RPMI7951 (cell line): Measurements from ENCODE around the gene ITGAV. TPM values are rescaled to one million over a fixed set of nuclear protein-coding genes. Genes with fewer than 3 reads are reported as not detected.
A peak's percentile ranks its signal among the peaks of the same experiment; 100 is the strongest.
"Not testable (repeated sequence)": the region's sequence is repeated elsewhere in the genome, so short reads cannot be mapped to it uniquely, and the experiment has no call there.

Experiments
- DNase-seq: peaks from one replicate; pipeline ENCODE4 v3.0.0-alpha.2; 2012; ENCODE audit warnings: low read depth
- total RNA-seq: library from RNA; depleted of rRNA; stranded (reverse); fragments of >200 nt; shearing (Covaris generic); gene quantifications from 2 replicates; pipeline ENCODE4 v1.2.3, GENCODE V29; 2014; rRNA removed

The ITGAV gene
- 163 and 170 TPM in 2 replicates for total RNA-seq

- DNase-seq = peak; percentile 95
These were observed at the start of gene ITGAV for GRCh38 chr2:186589612-186590349. ITGAV (plus strand) TSS chr2:186590056; CDS start chr2:186590339, 283 bp downstream.

DNA sequence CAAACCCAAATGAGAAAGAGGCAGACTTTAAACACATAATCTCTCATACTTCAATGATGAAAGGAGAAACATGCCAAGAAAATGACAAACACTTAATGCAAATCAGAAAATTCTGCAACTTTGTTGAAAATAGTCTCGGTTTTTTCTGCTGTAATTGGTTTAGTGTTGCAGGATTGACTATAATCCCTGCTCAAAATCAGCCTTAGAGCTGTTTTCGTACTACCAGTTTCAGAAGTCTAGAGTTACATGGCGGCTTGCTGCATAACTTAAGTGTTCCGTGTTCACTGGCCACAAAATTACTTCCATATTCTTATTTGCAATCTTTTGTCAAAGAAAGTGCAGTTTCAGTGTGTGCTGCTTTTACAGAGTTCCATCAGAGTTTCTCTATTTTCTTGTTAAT, 48.9 kb upstream of the ITGAV start:
- DNase-seq = peak; percentile 50

DNA sequence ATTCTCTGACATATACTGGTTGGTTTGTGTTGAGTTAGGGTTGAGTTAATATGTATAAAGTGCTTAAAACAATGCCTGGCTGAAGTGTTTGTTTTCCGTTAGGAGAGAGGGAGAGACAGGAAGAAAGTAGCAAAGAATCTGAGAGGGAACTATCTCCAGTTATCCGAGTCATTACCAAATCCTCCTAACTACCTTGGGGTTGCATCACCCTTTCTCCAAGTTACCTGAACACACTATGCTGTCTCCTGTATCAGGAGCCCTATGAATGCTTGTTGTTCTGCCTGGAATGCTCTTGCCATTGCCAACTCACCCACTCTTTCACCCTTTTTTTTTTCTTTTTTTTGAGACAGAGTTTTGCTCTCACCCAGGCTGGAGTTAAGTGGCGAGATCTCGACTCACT, 47.9 kb upstream of the ITGAV start:
- DNase-seq = no peak

DNA sequence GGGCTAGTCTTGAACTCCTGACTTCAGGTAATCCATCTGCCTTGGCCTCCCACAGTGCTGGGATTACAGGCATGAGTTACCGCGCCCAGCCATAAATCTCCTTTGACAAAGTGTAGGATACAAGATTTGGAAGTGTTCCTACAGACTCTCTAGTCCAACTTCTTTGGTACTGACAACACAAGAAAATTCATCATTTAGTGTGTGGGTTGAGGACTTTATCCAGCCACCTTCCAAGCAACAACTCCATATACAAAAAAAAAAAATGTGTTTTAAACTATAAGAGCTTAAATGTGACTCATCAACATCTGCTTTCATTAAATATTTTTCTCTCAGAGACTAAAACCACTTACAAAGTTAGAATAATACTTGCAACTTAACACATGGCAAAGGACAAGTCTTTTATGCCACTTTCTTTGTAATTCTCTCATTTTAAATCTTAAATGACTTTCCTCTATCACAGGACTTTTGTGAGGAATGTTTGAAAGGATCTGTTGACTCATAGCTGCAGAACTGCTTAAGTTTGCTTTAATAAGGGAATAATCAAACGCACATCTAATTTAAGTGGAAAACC, 46.2 kb upstream of the ITGAV start:
- DNase-seq = peak; percentile 80

DNA sequence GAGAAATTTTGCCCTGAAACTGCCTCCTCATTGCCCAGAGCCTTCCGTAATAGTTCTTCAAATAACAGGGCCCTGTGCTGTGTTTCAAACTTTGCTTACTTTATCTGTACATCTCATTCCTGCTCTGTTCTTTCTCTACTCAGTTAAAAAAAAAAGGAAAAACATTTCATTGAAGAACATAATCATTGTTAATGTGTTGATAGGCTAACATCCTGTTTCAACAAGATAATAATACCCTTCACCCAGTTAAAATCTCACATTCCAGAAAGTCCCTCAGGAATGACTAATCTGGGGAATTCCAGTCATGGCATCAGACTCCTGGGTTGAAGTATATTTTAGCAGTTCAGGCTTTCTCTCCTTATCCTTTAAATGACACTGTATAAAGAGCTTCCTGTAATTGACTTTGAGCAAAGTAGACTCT, 45.6 kb upstream of the ITGAV start:
- peak; percentile 94 for DNase-seq

- DNase-seq = peak; percentile 22
These were observed 43.0 kb upstream of the ITGAV start for GRCh38 chr2:186546846-186547245.

DNA sequence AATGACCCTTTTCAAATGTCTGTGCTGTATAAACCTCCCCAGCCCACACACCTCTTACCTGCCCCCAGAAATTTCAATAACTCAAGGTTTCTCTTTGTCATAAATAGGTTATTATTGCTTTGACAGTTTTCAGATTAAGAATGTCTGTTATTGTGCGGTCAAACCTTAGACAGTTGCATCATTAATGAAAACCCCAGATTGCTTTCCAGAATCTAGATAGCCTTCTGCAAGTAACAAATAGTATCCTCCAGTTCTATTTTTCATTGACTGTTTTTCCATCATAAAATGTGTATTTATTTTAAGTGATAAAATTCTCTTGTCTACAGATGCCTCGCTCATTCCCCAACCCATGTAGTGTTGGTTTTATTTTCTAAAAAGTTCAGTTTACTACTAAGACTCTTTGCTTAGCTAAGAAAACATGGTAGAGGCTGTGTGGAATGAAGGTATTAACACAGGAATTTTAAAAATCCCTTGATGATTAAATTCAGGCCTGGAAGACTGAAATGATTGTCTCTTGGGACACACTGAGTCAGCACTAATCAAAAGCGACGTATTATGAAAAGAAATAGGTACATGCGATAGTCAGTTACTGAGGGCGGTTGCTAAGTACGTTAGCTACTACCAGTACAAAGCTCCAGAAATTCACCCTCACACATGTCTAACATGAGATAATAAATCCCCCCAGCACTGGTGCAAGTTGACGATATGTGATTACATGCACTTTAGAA, 38.4 kb upstream of the ITGAV start:
- no peak for DNase-seq

GRCh38 chr2:186554429-186554828, 35.4 kb upstream of the ITGAV start:
- no peak for DNase-seq

DNA sequence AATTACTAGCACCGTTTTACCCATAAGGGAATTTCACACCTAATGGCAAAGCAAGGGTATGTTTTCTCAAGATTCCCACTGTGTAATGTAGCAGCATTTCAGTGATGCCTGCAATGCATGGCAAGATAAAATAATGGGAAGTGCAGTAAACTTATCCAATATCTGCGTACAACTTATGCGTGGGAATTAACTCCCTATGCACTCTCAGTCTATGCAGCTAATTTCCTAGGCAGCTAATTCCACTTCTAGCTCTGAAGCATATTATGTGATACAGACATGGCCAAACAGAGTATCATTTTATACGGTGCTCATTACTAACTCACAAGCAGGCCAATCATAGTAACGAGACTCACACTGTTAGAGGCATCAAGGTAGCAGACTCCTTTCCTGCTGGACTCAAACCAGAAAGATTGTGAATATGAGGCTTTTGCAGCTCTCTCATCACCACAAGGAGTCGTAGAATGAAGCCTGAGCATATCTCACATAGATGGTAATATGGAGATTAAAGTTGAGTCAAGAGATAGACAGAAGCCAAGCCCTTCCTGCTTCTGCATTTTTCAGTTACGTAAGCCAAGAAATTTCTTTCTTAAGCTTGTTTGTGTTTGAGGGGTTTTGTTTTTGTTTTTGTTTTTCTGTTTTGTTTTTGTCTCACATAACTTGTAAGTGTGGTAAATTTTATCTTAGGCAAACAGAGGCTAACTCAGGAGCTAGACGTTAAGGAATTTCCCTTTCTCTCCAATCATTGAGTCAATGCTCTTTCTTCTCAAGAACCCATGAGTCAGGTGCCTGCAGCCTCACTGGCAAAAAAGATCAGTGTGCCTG, 34.8 kb upstream of the ITGAV start:
- no peak for DNase-seq

- no peak for DNase-seq
These were observed 31.2 kb upstream of the ITGAV start for GRCh38 chr2:186558512-186559276.

GRCh38 chr2:186559370-186559769, 30.5 kb upstream of the ITGAV start:
- DNase-seq = no peak

DNA sequence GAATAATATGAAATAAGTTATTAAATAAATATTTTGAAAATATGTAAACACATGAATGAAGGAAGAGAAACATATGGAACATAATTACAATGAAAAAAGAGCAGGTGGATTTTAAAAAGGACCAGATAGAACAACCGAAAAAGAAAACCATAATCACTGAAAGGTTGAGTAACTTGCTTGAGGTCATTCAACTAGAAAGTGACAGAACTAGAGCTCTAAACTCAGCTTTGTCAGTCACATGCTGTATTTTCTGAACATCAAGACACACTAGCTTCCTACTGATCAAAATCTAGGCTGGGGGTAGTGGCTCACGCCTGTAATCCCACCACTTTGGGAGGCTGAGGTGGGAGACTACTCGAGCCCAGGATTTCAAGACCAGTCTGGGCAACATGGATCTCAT, 30.0 kb upstream of the ITGAV start:
- DNase-seq = no peak

- no peak for DNase-seq
These were observed 29.6 kb upstream of the ITGAV start for GRCh38 chr2:186560254-186560653.

DNA sequence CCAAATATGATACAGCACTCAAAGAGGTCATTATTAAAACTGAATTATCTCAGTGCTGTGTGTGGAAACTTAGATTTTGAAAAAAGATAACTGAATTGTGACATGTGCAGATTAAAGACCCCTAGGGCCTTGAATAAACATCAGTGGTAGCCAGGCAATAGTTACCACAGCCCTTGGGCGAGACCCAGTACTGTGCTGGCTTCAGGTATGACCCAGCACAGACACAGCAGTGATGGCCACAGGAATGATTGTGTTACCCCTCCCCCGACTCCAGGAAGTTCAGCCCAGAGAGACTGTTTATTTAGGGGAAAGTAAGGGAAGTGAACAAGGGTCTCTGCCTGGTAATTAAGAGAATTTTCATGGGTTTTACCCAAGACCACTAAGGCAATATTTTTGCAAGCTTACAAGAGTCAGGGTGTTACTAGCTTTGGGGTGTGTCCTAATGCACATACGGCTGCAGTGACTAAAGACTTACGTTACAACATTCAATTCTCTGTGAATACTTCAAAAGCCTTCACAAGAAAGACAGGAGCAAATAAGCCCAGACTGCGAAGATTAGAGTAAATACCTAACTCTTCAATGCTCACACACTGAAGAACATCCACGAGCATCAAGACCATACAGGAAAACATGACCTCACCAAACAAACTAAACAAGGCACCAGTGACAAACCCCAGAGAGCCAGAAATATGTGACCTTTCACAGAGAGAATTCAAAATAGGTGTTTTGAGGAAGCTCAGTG, 28.2 kb upstream of the ITGAV start:
- DNase-seq = no peak

DNA sequence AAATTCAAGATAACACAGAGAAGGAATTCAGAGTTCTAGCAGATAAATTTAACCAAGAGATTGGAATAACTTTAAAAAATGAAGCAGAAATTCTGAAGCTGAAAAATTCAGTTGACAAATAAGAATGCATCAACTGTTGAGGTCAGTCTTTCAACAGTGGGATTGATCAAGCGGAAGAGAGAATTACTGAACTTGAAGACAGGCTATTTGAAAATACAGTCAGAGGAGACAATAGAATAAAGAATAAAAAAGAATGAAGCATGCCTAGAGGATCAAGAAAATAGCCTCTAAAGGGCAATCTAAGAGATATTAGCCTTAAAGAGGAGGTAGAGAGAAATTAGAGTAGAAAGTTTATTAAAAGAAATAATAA, 27.7 kb upstream of the ITGAV start:
- no peak for DNase-seq

DNA sequence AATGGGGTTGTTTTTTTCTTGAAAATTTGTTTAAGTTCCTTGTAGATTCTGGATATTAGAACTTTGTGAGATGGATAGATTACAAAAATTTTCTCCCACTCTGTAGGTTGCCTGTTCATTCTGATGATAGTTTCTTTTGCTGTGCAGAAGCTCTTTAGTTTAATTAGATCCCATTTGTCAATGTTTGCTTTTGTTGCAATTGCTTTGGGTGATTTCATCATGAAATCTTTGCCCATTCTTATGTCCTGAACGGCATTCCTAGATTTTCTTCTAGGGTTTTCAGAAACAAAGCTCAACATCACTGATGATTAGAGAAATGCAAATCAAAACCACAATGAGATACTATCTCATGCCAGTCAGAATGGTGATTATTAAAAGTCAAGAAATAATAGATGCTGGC, 21.3 kb upstream of the ITGAV start:
- not testable (repeated sequence) for DNase-seq

- DNase-seq = not testable (repeated sequence)
These were observed 20.7 kb upstream of the ITGAV start for GRCh38 chr2:186569127-186569526.

DNA sequence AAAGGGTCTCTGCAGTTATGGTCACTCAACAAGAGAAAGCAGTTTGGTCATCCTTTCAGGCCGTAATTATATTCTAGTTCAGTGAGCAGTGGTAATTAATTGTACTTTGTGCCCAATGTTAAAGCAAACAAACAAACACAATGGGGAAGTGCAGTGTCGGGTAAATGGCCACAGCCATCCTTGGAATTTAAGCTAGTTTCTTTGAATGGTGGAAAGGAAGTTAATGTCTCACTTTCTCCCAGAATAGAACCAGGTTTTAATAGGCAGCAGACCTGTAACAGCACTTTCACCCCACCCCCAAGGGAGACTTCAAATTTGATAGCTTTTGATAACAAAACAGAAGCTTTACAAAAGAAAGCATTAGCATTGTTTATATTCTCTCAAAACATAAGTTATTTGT, 20.0 kb upstream of the ITGAV start:
- no peak for DNase-seq

DNA sequence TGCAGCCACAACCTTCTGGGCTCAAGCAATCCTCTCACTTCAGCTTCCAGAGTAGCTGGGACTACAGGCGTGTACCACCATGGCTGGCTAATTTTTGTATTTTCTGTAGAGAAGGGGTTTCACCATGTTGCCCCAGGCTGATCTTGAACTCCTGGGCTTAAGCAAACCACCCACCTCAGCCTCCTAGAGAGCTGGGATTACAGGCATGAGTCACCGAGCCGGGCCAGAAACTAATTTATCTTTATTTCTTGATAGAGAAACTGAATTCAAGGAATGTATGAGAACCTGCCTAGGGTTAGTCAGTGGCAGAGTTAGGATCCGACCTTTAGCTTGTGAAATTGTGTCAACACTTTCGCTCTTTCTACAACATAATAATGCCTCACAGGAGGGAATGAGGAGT, 19.3 kb upstream of the ITGAV start:
- DNase-seq = peak; percentile 85

GRCh38 chr2:186572705-186573104, 17.2 kb upstream of the ITGAV start:
- DNase-seq = peak; percentile 50

DNA sequence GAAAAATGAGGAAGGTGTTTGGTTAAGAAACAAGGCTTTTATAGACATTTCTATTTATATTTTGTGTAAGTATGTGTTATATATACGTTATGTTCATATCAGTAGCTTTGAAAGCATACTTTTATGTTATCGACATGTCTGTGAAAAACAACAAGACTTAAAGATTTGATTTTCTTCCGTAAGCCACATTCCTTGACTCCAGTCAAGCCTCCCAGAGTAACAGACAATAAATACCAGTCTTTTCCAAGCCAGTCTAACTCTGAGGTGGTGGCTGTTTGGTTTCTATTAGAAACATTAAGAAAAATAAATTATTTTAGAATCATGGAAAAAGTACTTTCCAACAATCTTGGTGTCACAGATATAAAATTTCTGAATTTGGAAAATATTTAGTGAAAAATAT, 16.3 kb upstream of the ITGAV start:
- DNase-seq = no peak
